ENCODE results near the gene SLC30A5.

GRCh38 chr5:69170495-69170894 is 76.7 kb downstream of the SLC30A5 start:
- no peak for TF ChIP-seq EZH2 (IDR thresholded peaks at IDR 0.05; ENCODE audit: borderline replicate concordance, low read depth, low read length, poor library complexity, severe bottlenecking)
- no peak for TF ChIP-seq CTCF (conservative IDR thresholded peaks at IDR 0.05; ENCODE audit: low read depth, low read length)

All from A673 (cell line).